ENCODE measurements around the gene TRERF1.
"Not testable (repeated sequence)": the region's sequence is repeated elsewhere in the genome, so short reads cannot be mapped to it uniquely, and the experiment has no call there.

Gene TRERF1

DNA sequence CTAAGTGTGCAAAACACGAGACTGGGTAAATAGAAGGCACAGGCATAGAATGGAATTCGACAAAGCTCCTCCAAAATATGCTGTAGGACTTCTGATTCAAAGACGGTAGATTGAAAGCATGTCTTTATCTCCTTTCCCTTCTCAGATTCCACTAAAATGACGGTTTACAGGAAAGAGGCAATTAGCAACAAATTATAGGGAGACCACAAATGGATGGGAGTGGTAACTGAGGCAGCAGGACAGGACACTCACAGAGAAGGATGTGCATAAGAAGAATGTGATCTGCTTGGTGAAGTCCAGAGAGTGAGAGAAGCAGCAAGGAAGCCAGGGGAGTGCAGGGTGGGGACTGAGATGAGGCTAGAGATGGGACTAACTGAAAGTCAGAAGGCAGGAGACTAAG lies 120.7 kb downstream of the TRERF1 start:
- H3K27me3 ChIP-seq (replicated peaks): no peaks in the 10 kb centered on the region
- no peak overlapping the region for H3K4me3 ChIP-seq (ENCODE audit: low read depth, low read length)
- TF ChIP-seq, protein P1, sequence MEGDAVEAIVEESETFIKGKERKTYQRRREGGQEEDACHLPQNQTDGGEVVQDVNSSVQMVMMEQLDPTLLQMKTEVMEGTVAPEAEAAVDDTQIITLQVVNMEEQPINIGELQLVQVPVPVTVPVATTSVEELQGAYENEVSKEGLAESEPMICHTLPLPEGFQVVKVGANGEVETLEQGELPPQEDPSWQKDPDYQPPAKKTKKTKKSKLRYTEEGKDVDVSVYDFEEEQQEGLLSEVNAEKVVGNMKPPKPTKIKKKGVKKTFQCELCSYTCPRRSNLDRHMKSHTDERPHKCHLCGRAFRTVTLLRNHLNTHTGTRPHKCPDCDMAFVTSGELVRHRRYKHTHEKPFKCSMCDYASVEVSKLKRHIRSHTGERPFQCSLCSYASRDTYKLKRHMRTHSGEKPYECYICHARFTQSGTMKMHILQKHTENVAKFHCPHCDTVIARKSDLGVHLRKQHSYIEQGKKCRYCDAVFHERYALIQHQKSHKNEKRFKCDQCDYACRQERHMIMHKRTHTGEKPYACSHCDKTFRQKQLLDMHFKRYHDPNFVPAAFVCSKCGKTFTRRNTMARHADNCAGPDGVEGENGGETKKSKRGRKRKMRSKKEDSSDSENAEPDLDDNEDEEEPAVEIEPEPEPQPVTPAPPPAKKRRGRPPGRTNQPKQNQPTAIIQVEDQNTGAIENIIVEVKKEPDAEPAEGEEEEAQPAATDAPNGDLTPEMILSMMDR (IDR thresholded peaks at IDR 0.05; ENCODE audit: low read depth, low read length, missing control alignments): no peak
- no peak overlapping the region for H3K27ac ChIP-seq
- no peak for DNase-seq
- in situ Hi-C loops (cut with HindIII; ENCODE audit: low pct_ligation_motif_present, low sequenced_read_pairs): no loop called here
- no peaks in the 10 kb centered on the region for H3K36me3 ChIP-seq (replicated peaks)

DNA sequence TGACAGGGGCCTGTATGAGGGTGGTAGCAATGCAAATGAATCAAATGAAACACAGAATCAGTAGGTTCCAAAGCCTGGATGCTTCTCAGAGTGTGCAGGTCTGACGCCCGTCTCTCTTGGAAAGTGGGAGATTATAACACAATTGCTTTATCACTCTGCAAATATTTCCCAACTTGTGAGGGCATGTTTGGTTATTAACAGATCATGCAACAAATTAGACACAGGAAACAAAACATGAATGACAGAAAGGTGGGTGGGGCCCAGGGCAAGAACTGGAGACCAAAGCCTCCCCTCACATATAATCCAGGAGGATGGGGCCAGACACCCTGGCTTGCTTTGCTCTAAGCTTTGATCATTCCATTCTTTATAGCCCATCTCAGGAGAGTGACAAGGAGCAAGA lies 125.5 kb downstream of the TRERF1 start:
- DNase-seq: no peak
- no peak overlapping the region for H3K27ac ChIP-seq
- no peak overlapping the region for H3K4me3 ChIP-seq (ENCODE audit: low read depth, low read length)
- in situ Hi-C loops (cut with HindIII; ENCODE audit: low pct_ligation_motif_present, low sequenced_read_pairs): no loop called here
- no peaks in the 10 kb centered on the region for H3K27me3 ChIP-seq (replicated peaks)
- no peaks in the 10 kb centered on the region for H3K36me3 ChIP-seq (replicated peaks)
- TF ChIP-seq, protein P1 (IDR thresholded peaks at IDR 0.05; ENCODE audit: low read depth, low read length, missing control alignments): no peak

DNA sequence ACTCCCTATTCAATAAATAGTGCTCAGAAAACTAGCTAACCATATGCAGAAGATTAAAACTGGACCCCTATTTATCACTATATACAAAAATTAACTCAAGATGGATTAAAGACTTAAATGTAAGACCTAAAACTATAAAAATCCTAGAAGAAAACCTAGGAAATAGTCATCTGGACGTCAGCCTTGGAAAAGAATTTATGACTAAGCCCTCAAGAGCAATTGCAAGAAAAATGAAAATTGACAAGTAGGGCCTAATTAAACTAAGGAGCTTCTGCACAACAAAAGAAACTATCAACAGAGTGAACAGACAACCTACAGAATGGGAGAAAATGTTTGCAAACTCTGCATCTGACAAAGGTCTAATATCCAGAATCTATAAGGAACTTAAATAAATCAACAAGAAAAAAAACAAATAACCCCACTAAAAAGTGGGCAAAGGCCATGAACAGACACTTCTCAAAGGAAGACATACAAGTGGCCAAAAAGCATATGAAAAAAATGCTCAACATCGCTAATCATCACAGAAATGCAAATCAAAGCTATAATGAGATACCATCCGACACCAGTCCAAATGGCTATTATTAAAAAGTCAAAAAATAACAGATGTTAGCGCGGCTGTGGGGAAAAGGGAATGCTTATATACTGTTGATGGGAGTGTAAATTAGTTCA lies 126.9 kb downstream of the TRERF1 start:
- H3K36me3 ChIP-seq (replicated peaks); H3K4me3 ChIP-seq (ENCODE audit: low read depth, low read length); DNase-seq; in situ Hi-C loops (cut with HindIII; ENCODE audit: low pct_ligation_motif_present, low sequenced_read_pairs); H3K27ac ChIP-seq; H3K27me3 ChIP-seq (replicated peaks): not testable (repeated sequence)

DNA sequence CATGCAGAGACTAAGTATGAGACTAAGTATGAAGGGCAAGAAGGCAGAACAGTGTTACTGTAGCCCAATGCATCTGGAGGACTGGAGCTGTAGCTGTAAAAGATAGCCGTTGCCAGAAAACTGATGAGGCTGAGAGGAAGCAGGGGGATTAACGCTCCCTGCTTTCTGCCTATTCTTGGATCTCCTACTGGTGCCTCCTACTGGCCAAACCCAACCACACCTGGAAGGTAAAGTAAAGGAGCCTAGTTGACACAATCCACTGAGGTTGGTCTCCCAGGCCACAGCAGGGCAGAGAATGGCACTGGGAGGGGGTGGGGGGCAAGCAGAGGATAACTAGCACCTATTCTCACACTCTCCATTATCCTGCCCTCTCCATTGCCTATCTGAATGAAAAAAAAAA lies 129.1 kb downstream of the TRERF1 start:
- in situ Hi-C loops (cut with HindIII; ENCODE audit: low pct_ligation_motif_present, low sequenced_read_pairs): no loop called here
- TF ChIP-seq, protein P1 (IDR thresholded peaks at IDR 0.05; ENCODE audit: low read depth, low read length, missing control alignments): peak; percentile 11
- no peak overlapping the region for H3K27ac ChIP-seq

DNA sequence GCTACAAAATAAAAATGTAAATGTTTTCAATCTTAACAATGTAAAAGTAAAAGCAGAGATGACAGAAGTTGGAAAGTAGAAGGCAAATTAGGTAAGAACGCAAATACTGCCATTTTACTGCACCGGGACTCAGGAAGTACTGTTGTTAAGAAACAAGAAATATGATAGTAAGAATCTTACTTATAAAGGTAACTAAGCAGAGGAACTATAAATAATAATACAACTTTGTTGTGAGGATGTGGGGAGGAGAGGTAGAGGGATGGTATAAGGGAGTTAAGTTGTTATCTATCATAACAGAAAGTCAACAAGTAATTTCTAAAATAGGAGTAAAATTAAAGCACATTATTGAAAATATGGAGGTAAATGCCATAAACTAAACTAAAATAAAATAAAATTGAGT lies 129.8 kb downstream of the TRERF1 start:
- Histone ChIP-seq H3K27me3 (replicated peaks) (no peaks in the 10 kb centered on the region), H3K27ac (no peak overlapping the region), H3K36me3 (replicated peaks) (no peaks in the 10 kb centered on the region), H3K4me3 (ENCODE audit: low read depth, low read length) (no peak overlapping the region)
- DNase-seq: no peak
- TF ChIP-seq, protein P1 (IDR thresholded peaks at IDR 0.05; ENCODE audit: low read depth, low read length, missing control alignments): no peak
- in situ Hi-C loops (cut with HindIII; ENCODE audit: low pct_ligation_motif_present, low sequenced_read_pairs): no loop called here

More for the DNA sequence above, 129.1 kb downstream of the TRERF1 start:
- Histone ChIP-seq H3K27me3 (replicated peaks) (no peaks in the 10 kb centered on the region), H3K36me3 (replicated peaks) (no peaks in the 10 kb centered on the region), H3K4me3 (ENCODE audit: low read depth, low read length) (no peak overlapping the region)
- DNase-seq: no peak

DNA sequence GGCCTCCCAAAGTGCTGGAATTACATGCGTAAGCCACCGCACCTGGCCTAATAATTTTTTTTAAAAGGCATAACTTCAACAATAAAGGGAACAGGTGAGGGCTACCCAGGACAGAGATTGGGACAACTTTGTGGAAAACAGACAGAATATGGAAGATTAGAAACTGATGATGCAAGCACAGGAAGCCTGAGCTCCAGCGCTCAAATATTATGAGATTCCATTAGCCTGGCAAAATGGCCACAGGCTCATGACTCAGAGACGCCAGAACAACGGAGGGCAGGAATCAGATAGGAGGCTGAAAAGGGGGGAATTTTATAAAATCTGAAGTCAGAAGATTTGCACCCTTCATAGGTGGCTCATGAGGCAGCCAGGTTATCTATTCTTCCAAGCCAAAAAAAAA lies 131.0 kb downstream of the TRERF1 start:
- H3K36me3 ChIP-seq (replicated peaks): no peaks in the 10 kb centered on the region
- TF ChIP-seq, protein P1 (IDR thresholded peaks at IDR 0.05; ENCODE audit: low read depth, low read length, missing control alignments): no peak
- H3K27me3 ChIP-seq (replicated peaks): no peaks in the 10 kb centered on the region
- in situ Hi-C loops (cut with HindIII; ENCODE audit: low pct_ligation_motif_present, low sequenced_read_pairs): no loop called here
- peak overlapping the region; percentile 29 for H3K27ac ChIP-seq
- DNase-seq: peak; percentile 66
- no peak overlapping the region for H3K4me3 ChIP-seq (ENCODE audit: low read depth, low read length)
